Eye (tissue), 1 donor: ENCODE measurements around the gene MED13L.

Source experiments
- DNase-seq: peaks from one replicate; pipeline ENCODE4 v3.0.0-alpha.2; 2015

MED13L gene

GRCh38 chr12:115957686-115958290 lies 319.7 kb downstream of the MED13L start:
- no peak for DNase-seq

- no peak for DNase-seq
Observed at GRCh38 chr12:115956659-115957058, 320.8 kb downstream of the MED13L start.

- DNase-seq = no peak
Observed at GRCh38 chr12:115956236-115956635, 321.3 kb downstream of the MED13L start.

- DNase-seq = no peak
Observed at GRCh38 chr12:115953450-115953849, 324.0 kb downstream of the MED13L start.

- no peak for DNase-seq
Observed at GRCh38 chr12:115953031-115953430, 324.5 kb downstream of the MED13L start.

- no peak for DNase-seq
Observed at GRCh38 chr12:115950959-115951358, 326.5 kb downstream of the MED13L start.

GRCh38 chr12:115949675-115950074 lies 327.8 kb downstream of the MED13L start:
- no peak for DNase-seq

GRCh38 chr12:115947696-115948062 lies 329.8 kb downstream of the MED13L start:
- no peak for DNase-seq

GRCh38 chr12:115946867-115947695 lies 330.4 kb downstream of the MED13L start:
- DNase-seq = no peak

GRCh38 chr12:115946092-115946491 lies 331.4 kb downstream of the MED13L start:
- DNase-seq = no peak

GRCh38 chr12:115945491-115945885 lies 332.0 kb downstream of the MED13L start:
- no peak for DNase-seq

GRCh38 chr12:115944837-115945490 lies 332.5 kb downstream of the MED13L start:
- no peak for DNase-seq

- no peak for DNase-seq
Observed at GRCh38 chr12:115944392-115944742, 333.1 kb downstream of the MED13L start.

GRCh38 chr12:115943630-115944391 lies 333.7 kb downstream of the MED13L start:
- DNase-seq = no peak

GRCh38 chr12:115943310-115943629 lies 334.2 kb downstream of the MED13L start:
- DNase-seq = no peak

GRCh38 chr12:115942346-115942745 lies 335.1 kb downstream of the MED13L start:
- DNase-seq = no peak

- no peak for DNase-seq
Observed at GRCh38 chr12:115941362-115941761, 336.1 kb downstream of the MED13L start.

GRCh38 chr12:115938794-115939377 lies 338.6 kb downstream of the MED13L start:
- no peak for DNase-seq

GRCh38 chr12:115936997-115937916 lies 340.2 kb downstream of the MED13L start:
- no peak for DNase-seq

- no peak for DNase-seq
Observed at GRCh38 chr12:115934877-115935276, 342.6 kb downstream of the MED13L start.

GRCh38 chr12:115934046-115934445 lies 343.4 kb downstream of the MED13L start:
- DNase-seq = no peak

GRCh38 chr12:115932066-115932465 lies 345.4 kb downstream of the MED13L start:
- no peak for DNase-seq
